Sigmoid colon (tissue), 4 donors: Measurements from ENCODE around the gene ELFN2.
"Not testable (repeated sequence)": the region's sequence is repeated elsewhere in the genome, so short reads cannot be mapped to it uniquely, and the experiment has no call there.

Experiments
- CTCF ChIP-seq, 4 experiments: fragments of 450-650 bp in 3 of 4; fragments of 200-600 bp in 1 of 4; IDR thresholded peaks; one replicate each; pipeline ENCODE4 v1.5.1; 2016 to 2019; ENCODE audit warnings: antibody characterized with exemption in 4 of 4, mild to moderate bottlenecking in 3 of 4, moderate library complexity in 2 of 4
- EP300 ChIP-seq, 4 donors: sonication (generic); formaldehyde crosslinking; IDR thresholded peaks; one replicate each; pipeline ENCODE4 v1.6.1; 2017; ENCODE audit warnings: antibody characterized with exemption in 4 of 4
- POLR2A ChIP-seq, 2 donors: fragments of 450-650 bp; IDR thresholded peaks; one replicate each; pipeline ENCODE4 v1.6.1; 2016; ENCODE audit warnings: antibody characterized with exemption in 2 of 2, mild to moderate bottlenecking in 2 of 2, moderate library complexity in 2 of 2

- TF ChIP-seq CTCF, EP300, POLR2A (IDR thresholded peaks at IDR 0.05): not testable (repeated sequence)
These were observed 98.6 kb downstream of the ELFN2 start for GRCh38 chr22:37328538-37329237.
